Measurements from ENCODE around the gene SVIL.

- TF ChIP-seq, protein P1, sequence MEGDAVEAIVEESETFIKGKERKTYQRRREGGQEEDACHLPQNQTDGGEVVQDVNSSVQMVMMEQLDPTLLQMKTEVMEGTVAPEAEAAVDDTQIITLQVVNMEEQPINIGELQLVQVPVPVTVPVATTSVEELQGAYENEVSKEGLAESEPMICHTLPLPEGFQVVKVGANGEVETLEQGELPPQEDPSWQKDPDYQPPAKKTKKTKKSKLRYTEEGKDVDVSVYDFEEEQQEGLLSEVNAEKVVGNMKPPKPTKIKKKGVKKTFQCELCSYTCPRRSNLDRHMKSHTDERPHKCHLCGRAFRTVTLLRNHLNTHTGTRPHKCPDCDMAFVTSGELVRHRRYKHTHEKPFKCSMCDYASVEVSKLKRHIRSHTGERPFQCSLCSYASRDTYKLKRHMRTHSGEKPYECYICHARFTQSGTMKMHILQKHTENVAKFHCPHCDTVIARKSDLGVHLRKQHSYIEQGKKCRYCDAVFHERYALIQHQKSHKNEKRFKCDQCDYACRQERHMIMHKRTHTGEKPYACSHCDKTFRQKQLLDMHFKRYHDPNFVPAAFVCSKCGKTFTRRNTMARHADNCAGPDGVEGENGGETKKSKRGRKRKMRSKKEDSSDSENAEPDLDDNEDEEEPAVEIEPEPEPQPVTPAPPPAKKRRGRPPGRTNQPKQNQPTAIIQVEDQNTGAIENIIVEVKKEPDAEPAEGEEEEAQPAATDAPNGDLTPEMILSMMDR (IDR thresholded peaks at IDR 0.05) = no peak
- TF ChIP-seq POLR2A (IDR thresholded peaks at IDR 0.05) = no peak
Measured at GRCh38 chr10:29539412-29539811, 95.4 kb downstream of the SVIL start.
